Measurements from ENCODE around the gene GAS7.

DNA sequence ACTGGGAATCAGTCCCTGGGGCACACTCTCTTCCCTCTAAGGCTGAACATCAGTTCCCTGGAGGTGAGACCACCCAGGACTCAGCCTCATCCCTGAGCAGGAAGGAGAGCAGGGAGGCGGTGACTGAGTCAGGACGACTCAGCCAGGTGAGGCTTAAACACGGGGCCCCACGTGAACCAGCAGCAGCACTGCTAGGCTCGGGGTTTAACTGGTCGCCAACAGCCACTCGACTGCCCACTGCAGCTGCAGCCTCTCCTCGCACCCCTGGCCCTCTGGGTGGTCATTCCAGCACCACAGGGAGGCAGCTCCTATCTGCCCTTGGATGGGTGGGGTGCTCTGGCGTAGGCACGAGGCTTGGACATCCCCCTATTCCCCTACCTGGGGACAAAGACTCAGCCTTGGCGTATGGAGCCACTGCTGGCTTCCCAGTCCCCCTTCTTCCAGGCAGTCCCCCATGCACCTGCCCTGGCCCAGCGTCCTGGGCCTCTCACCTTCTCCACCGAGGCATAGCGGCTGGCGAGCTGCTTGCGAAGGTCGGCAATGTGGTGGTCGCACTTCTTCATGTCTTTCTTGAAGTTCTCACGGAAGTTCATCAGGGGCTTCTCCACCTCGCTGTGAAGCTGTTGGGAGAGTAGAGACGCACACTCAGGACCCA lies 272.1 kb downstream of the GAS7 start:
- TF ChIP-seq, protein P1, sequence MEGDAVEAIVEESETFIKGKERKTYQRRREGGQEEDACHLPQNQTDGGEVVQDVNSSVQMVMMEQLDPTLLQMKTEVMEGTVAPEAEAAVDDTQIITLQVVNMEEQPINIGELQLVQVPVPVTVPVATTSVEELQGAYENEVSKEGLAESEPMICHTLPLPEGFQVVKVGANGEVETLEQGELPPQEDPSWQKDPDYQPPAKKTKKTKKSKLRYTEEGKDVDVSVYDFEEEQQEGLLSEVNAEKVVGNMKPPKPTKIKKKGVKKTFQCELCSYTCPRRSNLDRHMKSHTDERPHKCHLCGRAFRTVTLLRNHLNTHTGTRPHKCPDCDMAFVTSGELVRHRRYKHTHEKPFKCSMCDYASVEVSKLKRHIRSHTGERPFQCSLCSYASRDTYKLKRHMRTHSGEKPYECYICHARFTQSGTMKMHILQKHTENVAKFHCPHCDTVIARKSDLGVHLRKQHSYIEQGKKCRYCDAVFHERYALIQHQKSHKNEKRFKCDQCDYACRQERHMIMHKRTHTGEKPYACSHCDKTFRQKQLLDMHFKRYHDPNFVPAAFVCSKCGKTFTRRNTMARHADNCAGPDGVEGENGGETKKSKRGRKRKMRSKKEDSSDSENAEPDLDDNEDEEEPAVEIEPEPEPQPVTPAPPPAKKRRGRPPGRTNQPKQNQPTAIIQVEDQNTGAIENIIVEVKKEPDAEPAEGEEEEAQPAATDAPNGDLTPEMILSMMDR (optimal IDR thresholded peaks at IDR 0.05 in 1 of 3, IDR thresholded peaks at IDR 0.05 in 1 of 3, conservative IDR thresholded peaks at IDR 0.05 in 1 of 3; ENCODE audit: extremely low read depth in 1 of 3, insufficient read depth in 2 of 3, low read length in 3 of 3), result no peak
- no peak for TF ChIP-seq EZH2 (IDR thresholded peaks at IDR 0.05; ENCODE audit: low read length)

Measured in keratinocyte (primary cell).